ENCODE measurements around the gene LMAN1L. TPM values are rescaled to one million over a fixed set of nuclear protein-coding genes. Genes with fewer than 3 reads are reported as not detected.

The LMAN1L gene
- total RNA-seq, 1 donor from 2014 or later, result not detected

DNA sequence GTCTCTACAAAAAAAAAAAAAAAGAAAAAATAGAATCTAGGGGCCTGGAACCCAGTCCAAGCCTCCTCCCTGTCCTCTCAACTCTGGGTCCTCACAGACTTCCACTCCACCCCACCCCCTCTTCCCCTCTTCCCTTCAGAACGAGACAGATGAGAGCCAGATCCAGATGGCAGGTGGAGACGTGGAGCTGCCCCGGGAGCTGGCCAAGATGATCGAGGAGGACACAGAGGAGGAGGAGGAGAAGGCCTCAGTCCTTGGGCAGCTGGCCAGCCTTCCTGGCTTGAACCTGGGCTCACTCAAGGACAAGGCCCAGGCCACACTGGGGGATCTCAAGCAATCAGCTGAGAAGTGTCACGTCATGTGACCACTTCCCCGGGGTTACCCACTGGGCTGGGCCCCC, 17.4 kb downstream of the LMAN1L start:
- no peak for DNase-seq (ENCODE audit: extremely low spot score, unreplicated experiment)
- Mint-ChIP-seq H3K27ac (ENCODE audit: unreplicated experiment) (no peak overlapping the region), H3K36me3 (ENCODE audit: unreplicated experiment) (no peaks in the 10 kb centered on the region), H3K27me3 (ENCODE audit: unreplicated experiment) (peaks cover 6% of the 10 kb centered on the region), H3K4me3 (ENCODE audit: unreplicated experiment) (no peak overlapping the region), H3K4me1 (ENCODE audit: unreplicated experiment) (no peaks in the 10 kb centered on the region), H3K9me3 (ENCODE audit: unreplicated experiment) (no peaks in the 10 kb centered on the region)
- TF ChIP-seq, protein P1, sequence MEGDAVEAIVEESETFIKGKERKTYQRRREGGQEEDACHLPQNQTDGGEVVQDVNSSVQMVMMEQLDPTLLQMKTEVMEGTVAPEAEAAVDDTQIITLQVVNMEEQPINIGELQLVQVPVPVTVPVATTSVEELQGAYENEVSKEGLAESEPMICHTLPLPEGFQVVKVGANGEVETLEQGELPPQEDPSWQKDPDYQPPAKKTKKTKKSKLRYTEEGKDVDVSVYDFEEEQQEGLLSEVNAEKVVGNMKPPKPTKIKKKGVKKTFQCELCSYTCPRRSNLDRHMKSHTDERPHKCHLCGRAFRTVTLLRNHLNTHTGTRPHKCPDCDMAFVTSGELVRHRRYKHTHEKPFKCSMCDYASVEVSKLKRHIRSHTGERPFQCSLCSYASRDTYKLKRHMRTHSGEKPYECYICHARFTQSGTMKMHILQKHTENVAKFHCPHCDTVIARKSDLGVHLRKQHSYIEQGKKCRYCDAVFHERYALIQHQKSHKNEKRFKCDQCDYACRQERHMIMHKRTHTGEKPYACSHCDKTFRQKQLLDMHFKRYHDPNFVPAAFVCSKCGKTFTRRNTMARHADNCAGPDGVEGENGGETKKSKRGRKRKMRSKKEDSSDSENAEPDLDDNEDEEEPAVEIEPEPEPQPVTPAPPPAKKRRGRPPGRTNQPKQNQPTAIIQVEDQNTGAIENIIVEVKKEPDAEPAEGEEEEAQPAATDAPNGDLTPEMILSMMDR (IDR thresholded peaks at IDR 0.05), result no peak

- Mint-ChIP-seq H3K27me3 (ENCODE audit: unreplicated experiment) (peaks cover 4% of the 10 kb centered on the region), H3K9me3 (ENCODE audit: unreplicated experiment) (no peaks in the 10 kb centered on the region), H3K4me1 (ENCODE audit: unreplicated experiment) (no peaks in the 10 kb centered on the region), H3K27ac (ENCODE audit: unreplicated experiment) (no peak overlapping the region), H3K36me3 (ENCODE audit: unreplicated experiment) (no peaks in the 10 kb centered on the region), H3K4me3 (ENCODE audit: unreplicated experiment) (no peak overlapping the region)
- no peak for DNase-seq (ENCODE audit: extremely low spot score, unreplicated experiment)
- TF ChIP-seq, protein P1 (IDR thresholded peaks at IDR 0.05), result no peak
Observed at GRCh38 chr15:74830868-74831267, 18.2 kb downstream of the LMAN1L start.

- Mint-ChIP-seq H3K4me3 (ENCODE audit: unreplicated experiment) (no peak overlapping the region), H3K27me3 (ENCODE audit: unreplicated experiment) (peaks cover 2% of the 10 kb centered on the region), H3K4me1 (ENCODE audit: unreplicated experiment) (no peaks in the 10 kb centered on the region), H3K9me3 (ENCODE audit: unreplicated experiment) (no peaks in the 10 kb centered on the region), H3K36me3 (ENCODE audit: unreplicated experiment) (no peaks in the 10 kb centered on the region), H3K27ac (ENCODE audit: unreplicated experiment) (no peak overlapping the region)
- TF ChIP-seq, protein P1 (IDR thresholded peaks at IDR 0.05), result no peak
- no peak for DNase-seq (ENCODE audit: extremely low spot score, unreplicated experiment)
Observed at GRCh38 chr15:74831813-74832495, 19.3 kb downstream of the LMAN1L start.

GRCh38 chr15:74832826-74833225, 20.2 kb downstream of the LMAN1L start:
- Mint-ChIP-seq H3K36me3 (ENCODE audit: unreplicated experiment) (no peaks in the 10 kb centered on the region), H3K27me3 (ENCODE audit: unreplicated experiment) (peaks cover 2% of the 10 kb centered on the region), H3K4me1 (ENCODE audit: unreplicated experiment) (no peaks in the 10 kb centered on the region), H3K27ac (ENCODE audit: unreplicated experiment) (no peak overlapping the region), H3K9me3 (ENCODE audit: unreplicated experiment) (no peaks in the 10 kb centered on the region), H3K4me3 (ENCODE audit: unreplicated experiment) (no peak overlapping the region)
- TF ChIP-seq, protein P1 (IDR thresholded peaks at IDR 0.05), result no peak
- no peak for DNase-seq (ENCODE audit: extremely low spot score, unreplicated experiment)

GRCh38 chr15:74833376-74834107, 20.9 kb downstream of the LMAN1L start:
- TF ChIP-seq, protein P1 (IDR thresholded peaks at IDR 0.05), result no peak
- Mint-ChIP-seq H3K4me3 (ENCODE audit: unreplicated experiment) (no peak overlapping the region), H3K4me1 (ENCODE audit: unreplicated experiment) (no peaks in the 10 kb centered on the region), H3K27ac (ENCODE audit: unreplicated experiment) (no peak overlapping the region), H3K9me3 (ENCODE audit: unreplicated experiment) (no peaks in the 10 kb centered on the region), H3K36me3 (ENCODE audit: unreplicated experiment) (no peaks in the 10 kb centered on the region), H3K27me3 (ENCODE audit: unreplicated experiment) (no peaks in the 10 kb centered on the region)
- DNase-seq (ENCODE audit: extremely low spot score, unreplicated experiment), result no peak
